HepG2 (cell line): ENCODE measurements around the gene CHST4.

Experiments used
- ZNF225 ChIP-seq: sonication (generic); formaldehyde crosslinking; IDR thresholded peaks from 2 replicates; pipeline ENCODE4 v1.4.0; 2020; ENCODE audit warnings: mild to moderate bottlenecking, missing genetic modification reagents
- TF ChIP-seq, protein P1 (sequence below): sonication (generic); formaldehyde crosslinking; IDR thresholded peaks from 2 replicates; pipeline ENCODE4 v1.4.0; 2020; ENCODE audit warnings: missing genetic modification reagents

DNA sequence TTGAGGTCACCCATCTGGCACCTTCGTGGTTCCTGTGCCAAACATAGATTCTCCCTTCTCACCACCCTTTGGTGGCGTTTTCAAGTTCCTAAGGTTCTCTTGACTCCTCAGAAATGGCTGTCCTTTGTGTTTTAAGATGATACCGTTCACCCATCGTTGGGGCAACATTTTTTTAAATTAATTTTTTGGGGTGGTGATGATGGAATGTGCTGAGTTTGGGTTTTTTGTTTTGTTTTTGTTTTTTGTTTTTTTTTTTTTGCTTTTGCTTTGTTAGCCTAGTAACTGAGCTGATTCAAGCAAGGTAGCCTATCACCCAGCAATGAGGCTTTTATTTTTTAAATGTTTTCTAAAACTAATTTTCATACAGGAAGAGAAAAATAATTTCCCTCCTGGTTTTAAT lies 2.6 kb downstream of the CHST4 start:
- TF ChIP-seq, protein P1, sequence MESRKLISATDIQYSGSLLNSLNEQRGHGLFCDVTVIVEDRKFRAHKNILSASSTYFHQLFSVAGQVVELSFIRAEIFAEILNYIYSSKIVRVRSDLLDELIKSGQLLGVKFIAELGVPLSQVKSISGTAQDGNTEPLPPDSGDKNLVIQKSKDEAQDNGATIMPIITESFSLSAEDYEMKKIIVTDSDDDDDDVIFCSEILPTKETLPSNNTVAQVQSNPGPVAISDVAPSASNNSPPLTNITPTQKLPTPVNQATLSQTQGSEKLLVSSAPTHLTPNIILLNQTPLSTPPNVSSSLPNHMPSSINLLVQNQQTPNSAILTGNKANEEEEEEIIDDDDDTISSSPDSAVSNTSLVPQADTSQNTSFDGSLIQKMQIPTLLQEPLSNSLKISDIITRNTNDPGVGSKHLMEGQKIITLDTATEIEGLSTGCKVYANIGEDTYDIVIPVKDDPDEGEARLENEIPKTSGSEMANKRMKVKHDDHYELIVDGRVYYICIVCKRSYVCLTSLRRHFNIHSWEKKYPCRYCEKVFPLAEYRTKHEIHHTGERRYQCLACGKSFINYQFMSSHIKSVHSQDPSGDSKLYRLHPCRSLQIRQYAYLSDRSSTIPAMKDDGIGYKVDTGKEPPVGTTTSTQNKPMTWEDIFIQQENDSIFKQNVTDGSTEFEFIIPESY (CRISPR knock-in tag), result no peak
- TF ChIP-seq ZNF225, result no peak
